HG03439 (cell line): ENCODE measurements around the gene RAB33B.
"Not testable (repeated sequence)": the region's sequence is repeated elsewhere in the genome, so short reads cannot be mapped to it uniquely, and the experiment has no call there.

Experiments used
- ATAC-seq: cut with Tn5 transposase; IDR thresholded peaks from one replicate; pipeline ENCODE4 v1.9.1; 2021; ENCODE audit warnings: mild to moderate bottlenecking, moderate library complexity; ENCODE audit not compliant: unreplicated experiment

Gene RAB33B

DNA sequence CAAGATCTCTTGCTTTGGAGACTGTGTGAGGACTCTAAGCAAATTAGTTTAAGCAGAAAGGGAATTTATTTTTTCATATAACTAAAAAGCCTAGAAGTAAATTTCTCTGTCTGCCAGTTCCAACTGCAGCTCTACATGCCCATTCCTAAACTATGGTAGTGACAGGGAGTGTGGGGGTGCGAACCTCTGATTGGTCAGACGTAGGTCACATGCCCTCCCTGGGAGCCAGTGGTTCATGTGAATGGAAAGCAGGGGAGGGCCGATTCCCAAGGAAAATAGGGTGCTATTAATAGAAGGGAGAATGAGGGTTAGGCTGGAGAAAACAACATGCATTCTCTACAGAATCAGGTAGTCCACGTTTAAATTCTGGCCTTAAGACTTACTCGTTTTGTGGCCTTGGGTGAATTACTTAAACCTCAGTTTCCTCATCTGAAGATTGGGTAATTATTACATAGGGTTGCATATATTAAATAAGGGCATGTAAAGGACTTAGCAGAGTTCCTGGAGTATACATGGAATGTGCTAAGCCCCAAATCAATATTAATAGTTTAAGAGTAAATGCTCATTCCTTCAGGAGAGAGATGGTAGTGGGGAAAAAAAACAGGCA, 7.2 kb downstream of the RAB33B start:
- ATAC-seq, result no peak

DNA sequence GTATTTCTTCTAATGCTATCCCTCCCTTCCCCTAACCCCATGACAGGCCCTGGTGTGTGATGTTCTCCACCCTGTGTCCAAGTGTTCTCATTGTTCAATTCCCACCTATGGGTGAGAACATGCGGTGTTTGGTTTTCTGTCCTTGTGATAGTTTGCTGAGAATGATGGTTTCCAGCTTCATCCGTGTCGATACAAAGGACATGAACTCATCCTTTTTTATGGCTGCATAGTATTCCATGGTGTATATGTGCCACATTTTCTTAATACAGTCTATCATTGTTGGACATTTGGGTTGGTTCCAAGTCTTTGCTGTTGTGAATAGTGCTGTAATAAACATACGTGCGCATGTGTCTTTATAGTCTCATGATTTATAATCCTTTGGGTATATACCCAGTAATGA, 10.6 kb downstream of the RAB33B start:
- ATAC-seq, result not testable (repeated sequence)

DNA sequence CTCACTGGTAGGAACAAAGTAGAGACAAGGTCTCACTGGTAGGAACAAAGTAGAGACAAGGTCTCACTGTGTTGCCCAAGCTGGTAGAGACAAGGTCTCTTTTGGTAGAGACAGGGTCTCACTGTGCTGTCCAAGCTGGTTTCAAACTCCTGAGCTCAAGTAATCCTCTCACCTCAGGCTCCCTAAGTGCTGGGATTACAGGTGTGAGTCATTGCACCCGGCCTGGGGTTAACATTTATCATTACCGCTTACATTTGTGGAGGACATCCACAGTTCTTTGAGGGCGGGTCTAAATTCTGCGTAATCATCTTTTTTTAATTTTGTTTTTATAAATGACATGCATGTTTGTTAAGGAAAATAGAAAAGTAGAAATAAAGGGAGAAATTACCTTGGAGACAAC, 12.0 kb downstream of the RAB33B start:
- no peak for ATAC-seq

DNA sequence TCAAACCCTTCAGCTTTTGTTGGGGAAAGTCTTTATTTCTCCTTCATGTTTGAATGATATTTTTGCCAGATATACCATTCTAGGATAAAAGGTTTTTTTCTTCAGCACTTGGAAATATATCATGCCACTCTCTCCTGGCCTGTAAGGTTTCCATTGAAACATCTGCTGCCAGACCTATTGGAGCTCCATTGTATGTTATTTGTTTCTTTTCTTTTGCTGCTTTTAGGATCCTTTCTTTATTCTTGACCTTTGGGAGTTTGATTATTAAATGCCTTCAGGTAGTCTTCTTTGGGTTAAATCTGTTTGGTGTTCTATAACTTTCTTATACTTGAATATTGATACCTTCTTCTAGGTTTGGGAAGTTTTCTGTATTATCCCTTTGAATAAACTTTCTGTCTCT, 14.8 kb downstream of the RAB33B start:
- not testable (repeated sequence) for ATAC-seq

DNA sequence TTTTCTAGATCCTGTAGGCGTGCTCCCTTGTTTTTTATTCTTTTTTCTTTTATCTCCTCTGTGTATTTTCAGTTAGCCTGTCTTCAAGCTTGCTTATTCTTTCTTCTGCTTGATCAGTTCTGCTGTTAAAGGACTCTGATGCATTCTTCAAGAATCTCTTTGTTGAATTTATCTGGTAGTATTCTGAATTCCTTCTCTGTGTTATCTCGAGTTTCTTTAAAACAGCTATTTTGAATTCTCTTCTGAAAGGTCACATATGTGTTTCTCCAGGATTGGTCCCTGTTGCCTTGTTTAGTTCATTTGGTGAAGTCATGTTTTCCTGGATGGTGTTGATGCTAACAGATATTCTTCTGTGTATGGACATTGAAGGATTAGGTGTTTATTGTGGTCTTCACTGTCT, 15.3 kb downstream of the RAB33B start:
- no peak for ATAC-seq

DNA sequence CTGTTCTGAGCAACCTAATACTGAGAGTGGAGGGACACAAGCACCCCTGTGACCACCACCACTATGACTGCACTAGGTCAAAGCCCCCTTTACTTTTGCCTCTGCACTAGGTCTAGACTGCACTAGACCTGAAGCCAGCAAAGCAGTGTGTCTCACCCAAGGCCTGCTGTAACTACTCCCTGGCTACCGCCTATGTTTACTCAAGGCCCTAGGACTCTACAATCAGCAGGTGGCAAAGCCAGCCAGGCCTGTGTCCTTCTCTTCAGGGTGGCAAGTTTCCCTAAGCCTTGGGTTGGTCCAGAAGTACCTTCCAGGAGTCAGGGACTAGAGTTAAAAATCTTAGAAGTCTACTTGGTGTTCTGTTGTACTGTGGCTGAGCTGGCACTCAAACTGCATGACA, 15.9 kb downstream of the RAB33B start:
- no peak for ATAC-seq

DNA sequence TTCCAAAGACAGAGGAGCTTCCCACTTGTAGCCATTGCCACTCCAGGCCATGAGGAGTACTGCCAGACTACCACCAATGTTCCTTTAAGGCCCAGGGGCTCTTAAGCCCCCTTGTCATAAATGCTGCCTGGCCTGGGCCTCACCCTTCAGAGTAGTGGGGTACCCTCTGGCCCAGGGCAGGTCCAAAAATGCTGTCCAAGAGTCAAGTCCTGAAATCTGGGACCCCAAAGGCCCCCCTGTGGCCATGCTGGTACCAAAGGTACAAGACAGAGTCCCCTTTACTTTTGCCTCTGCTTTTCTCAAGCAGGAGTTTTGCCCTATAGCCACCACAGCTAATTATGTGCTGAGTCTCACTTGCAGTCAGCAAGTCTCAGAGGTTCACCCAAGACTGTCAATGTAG, 16.4 kb downstream of the RAB33B start:
- ATAC-seq, result no peak

DNA sequence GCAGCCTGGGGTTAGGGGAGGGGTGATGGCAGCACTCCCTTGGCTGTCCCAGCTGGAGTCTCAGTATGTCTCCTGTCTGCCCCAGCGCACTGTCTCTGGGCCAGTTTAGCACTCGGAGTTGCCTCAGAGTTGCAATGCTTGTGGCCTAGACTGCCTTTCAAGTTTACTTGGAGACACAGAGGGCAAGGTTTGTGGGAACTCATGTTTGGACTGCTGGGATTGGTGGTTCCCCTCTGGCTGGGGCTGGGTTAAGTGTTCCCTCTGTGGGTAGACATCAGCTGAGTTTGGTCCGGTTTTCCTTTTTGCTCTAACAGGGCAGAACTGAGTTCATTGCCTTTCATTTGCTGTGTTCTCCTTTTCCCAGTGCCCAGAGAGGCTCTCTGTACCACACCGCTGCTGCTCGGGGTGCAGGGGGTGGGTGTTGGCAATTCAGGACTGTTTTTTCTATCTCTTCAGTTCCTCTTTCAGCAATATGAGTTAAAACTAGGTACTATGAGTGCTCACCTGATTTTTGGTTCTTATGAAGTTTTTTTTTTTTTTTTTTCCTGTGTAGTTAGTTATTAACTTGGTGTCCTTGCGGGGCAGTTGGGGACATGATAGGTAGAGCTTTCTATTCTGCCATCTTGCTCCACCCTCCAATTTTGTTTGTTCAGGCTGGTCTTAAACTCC, 17.2 kb downstream of the RAB33B start:
- no peak for ATAC-seq

DNA sequence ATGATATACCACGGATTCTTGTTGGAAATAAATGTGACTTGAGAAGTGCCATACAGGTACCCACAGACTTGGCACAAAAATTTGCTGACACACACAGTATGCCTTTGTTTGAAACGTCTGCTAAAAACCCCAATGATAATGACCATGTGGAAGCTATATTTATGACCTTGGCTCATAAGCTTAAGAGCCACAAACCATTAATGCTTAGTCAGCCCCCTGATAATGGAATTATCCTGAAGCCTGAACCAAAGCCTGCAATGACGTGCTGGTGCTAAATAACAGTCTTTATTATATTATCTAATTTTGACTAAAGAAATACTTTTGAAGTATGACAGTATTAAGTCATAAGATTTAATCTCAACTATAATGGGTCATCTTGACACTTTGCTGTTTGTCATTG, 18.9 kb downstream of the RAB33B start:
- no peak for ATAC-seq

DNA sequence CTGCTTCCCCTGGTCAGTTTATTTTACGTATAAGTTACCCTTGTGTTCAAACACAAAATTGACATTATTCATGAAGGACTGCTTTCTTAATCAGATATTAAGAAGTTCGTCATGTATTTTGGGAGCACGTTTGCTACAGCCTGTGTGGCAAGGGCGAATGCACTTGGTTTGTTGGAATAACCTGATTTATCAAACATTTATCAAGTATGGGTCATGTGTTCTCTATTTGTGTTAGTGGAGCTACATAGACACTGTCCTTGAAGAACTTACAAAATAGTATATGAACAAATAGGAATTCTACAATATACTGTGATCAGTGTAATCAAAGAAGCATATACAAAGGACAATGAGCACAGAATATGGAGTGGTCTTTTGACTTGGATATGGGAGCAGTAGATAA, 22.4 kb downstream of the RAB33B start:
- no peak for ATAC-seq

DNA sequence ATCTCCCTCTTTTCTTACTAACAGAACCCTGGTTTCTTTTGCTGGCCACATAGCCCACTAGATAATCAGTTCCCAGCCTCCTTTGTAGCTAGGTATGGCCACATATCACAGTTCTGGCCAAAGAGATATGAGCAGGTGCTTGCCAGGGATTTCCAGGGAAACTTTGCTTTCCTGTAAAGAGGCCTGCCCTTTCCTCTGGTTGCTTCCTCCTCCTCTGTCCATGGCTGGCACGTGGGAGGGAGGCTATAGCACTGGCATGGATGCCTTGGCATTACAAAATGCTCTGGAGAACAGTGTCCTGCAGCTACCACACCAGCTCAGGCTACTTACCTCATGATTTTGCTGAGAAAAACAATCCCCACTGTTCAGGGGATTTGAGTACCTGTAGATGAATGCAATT, 27.5 kb downstream of the RAB33B start:
- no peak for ATAC-seq

DNA sequence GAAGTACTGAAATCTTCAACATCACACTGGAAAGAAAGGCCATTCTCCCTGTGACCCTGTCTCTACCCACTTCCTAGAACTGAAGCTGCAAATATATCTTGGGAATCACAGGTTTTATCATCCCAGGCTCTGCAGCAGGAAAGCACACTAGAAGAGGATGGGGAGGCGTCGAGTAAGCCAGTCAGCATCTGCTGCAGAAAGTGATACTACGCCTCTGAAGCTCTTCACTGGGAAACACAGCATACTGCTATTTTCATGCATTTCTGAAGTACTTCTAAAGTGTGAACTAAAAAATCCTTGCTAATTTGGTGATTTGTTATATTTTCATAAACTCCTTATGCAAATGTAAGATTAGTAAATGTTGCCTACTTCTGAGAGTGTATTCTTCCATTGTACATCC, 29.1 kb downstream of the RAB33B start:
- no peak for ATAC-seq

DNA sequence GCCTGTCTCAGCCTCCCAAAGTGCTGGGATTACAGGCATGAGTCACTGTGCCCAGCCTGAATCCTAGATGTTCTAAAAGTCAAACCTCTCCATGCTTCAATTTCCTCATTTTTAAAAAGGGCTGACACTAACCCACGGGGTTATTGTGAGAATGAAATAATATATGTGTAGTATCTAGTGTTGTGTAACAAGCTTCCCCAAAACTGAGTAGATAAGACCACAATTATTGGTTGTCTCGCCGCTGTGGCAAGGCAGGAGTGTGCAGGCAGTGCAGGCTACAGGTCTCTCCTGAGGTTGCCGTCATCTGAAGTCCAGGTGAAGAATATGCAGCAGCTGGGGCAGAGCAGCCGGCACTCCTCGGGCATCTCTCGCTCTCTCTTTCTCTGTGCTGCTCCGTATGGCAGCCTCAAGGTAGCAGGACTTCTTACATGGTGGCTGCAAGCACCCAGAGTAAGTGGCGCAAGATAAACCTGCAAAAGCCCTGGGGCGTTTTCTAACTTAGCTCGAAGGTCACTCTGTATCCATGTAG, 30.9 kb downstream of the RAB33B start:
- ATAC-seq, result no peak

DNA sequence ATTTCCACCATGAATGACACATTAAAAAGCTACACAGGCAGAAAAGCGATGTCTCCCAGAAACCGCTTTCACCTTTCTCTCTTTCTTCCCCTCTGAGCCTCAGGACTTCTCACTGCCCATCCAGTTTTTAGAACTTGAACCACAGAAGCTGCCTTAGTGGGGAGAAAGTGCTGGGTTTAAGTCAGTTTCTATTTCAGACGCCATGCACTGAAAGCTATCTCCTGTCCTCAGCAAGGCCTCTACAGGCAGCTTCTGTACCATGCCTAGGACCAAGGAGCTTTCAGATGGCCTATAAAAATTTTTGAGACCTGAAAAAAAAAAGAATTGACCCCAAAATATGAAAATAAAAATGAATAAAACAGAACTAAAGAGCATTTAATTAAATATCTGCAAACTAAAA, 34.5 kb downstream of the RAB33B start:
- ATAC-seq, result no peak

DNA sequence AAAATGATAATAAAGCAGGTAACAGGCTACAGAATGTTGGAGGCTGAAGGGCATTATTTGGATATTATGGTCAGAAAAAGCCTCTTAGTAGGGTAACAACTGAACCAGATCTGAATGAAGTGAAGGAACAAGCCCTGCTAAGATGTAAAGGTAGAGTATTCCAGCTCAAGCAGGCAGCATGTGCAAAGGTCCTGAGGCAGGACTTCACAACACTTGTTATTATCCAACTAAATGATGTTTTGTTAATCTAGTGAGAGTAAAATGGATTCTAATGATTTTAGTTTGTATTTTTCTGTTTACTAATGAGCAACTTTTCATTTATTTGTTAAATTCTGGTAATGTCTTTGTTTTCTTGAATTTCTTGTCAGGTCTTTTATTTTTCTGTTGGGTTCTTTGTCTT, 35.7 kb downstream of the RAB33B start:
- no peak for ATAC-seq

DNA sequence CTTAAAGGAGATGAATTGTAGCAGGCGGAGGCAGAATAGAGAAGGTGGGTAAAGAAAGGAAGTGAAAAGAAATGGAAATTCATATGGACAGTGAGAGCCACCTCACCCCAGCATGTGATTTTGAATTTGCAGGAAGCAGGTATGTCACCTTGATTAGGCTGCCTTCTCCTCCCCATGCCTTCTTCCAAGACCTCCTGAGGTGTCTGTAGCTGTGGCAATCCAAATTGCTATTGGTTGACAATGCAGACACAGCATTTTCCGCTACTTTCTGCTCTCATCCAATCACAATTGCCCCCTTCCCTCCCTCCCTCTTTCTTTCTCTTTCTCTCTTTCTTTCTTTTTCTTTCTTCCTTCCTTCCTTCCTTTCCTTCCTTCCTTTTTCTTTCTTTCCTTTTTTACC, 38.5 kb downstream of the RAB33B start:
- ATAC-seq, result no peak

DNA sequence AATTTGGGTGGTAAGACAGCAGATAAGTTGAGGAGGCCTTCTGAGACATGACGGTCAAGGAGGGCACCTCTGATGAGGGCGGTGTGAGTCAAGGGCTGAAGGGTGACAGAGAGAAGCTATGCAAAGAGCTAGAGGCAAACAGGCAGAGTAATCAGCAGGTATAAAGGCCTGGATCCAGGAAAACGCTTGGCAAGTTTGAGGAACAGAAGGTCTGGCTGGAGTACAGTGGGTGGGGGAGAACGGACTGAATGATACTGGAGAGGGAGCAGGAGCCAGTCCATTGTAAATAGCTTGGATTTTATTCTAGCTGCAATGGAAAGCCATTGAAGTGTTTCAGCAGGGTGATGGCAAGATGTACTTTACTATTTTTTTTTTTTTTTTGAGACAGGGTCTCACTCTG, 39.3 kb downstream of the RAB33B start:
- no peak for ATAC-seq

DNA sequence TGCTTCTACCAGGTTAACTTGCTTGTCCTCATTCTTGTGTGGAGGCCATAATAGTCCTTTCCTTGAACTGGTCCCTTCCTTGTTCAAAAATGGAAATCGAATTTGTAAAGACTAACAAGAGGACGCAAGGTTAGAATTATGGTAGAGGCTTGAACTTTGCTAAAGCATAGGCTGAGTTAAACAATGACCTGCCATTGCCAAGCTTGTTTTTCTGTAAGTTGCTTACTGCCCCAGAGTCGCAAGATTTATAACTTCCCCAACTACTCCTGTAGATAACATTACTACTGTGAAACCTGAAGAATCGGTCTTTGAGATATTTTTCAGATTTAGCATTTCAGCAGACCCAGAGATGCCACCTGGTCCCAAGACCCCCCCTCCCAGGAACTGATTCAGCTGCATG, 45.3 kb downstream of the RAB33B start:
- ATAC-seq, result no peak

DNA sequence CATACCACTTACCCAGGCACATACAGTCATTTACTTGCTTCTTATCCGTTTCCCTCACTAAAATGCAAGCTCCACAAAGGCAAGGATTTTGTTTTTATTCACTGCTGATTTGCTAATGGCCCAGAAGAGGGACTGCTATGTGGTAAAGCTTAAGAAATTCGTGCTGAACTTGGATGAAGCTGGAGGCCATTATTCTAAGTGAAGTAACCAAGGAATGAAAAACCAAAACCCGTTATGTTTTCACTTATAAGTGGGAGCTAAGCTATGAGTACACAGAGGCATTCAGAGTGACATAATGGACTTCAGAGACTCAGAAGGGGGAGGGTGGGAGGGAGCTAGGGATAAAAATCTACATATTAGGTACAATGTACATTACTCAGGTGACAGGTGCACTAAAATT, 47.2 kb downstream of the RAB33B start:
- ATAC-seq, result no peak

DNA sequence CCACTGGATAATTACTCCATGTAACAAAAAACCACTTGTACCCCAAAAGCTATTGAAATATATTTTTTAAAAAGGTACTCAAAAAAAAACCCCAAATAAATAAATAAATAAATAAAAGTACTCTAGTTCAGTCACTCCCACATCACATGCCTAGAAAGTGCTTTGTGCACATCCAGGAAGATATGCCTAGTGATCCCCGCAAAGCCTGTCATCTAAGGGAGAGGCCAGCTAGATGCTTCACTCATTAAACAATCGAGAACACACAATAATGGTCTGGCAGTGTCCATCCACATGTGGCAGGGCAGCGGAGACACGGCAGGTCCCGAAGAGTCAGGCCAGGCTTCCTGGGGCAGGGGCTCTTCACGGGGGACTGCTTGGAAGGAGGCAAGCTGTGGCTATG, 47.6 kb downstream of the RAB33B start:
- ATAC-seq, result no peak

DNA sequence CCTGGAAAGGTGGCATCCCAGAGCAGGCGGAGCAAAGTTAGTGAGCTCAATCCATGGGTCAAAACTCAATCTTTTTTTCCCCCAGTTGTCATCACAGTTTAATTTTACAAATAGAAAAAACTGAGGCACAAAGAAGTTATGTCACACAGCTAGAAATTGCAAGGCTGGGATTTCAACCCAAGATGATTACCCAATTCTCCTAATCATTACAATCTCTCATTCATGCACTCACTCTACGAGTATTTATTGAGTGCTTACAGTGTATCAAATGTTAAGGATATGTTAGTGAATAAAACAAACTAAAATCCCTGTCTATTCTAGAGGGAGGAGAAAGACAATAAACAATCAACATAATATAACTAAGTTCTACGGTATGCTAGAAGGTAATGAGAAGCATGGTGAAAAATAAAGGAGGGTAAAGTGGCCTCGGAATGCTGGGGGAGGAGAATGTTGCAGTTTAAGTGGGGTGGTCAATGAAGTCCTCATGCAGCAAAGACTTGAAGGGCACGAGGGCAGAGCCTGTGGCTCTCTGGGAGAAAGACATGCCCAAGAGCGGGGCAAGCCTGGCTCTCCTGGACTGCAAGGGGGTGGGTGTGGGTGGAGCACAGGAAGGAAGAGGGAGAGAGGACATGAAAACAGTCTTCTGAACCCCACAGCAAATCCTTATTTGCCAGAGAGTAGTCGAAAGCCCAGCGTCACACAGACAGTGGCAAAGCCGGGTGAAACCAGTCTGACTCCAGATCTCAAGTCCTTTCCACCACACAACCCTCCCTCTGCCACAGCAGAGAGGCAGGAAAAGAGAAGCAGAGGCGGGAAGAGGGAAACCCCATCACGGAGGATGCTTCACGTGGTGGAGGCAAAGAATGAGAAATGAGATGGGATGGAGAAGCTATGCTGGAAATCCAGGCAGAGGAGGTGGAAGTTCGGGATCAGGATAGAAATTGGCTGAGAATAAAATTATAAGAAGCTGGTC, 48.3 kb downstream of the RAB33B start:
- no peak for ATAC-seq
